IMR-90 (cell line): Measurements from ENCODE around the gene BLOC1S4.

Experiments used
- CHD1 ChIP-seq: IDR thresholded peaks from 2 replicates; pipeline ENCODE4 v1.6.1; 2012; ENCODE audit warnings: low read depth, low read length, improper control_type of control experiment
- CTCF ChIP-seq: conservative IDR thresholded peaks from 2 replicates; pipeline ENCODE4 v1.5.1; 2012; ENCODE audit warnings: mild to moderate bottlenecking, low read depth, low read length, improper control_type of control experiment
- MAFK ChIP-seq: IDR thresholded peaks from 2 replicates; pipeline ENCODE4 v1.6.1; 2012; ENCODE audit warnings: low read depth, low read length, improper control_type of control experiment
- POLR2A ChIP-seq: IDR thresholded peaks from 2 replicates; pipeline ENCODE4 v1.6.1; 2012; ENCODE audit warnings: mild to moderate bottlenecking, low read depth, low read length
- RAD21 ChIP-seq: IDR thresholded peaks from 2 replicates; pipeline ENCODE4 v1.6.1; 2012; ENCODE audit warnings: low read length, improper control_type of control experiment
- RCOR1 ChIP-seq: IDR thresholded peaks from 2 replicates; pipeline ENCODE4 v1.6.1; 2012; ENCODE audit warnings: mild to moderate bottlenecking, low read length, improper control_type of control experiment; ENCODE audit not compliant: insufficient replicate concordance
- USF2 ChIP-seq: fragments of 150-350 bp; IDR thresholded peaks from 2 replicates; pipeline ENCODE4 v1.6.1; 2017; ENCODE audit warnings: mild to moderate bottlenecking, antibody characterized with exemption, low read length, low read depth

- no peak for TF ChIP-seq USF2
- no peak for TF ChIP-seq CTCF
- no peak for TF ChIP-seq RCOR1
- TF ChIP-seq CHD1: no peak
- no peak for TF ChIP-seq POLR2A
- TF ChIP-seq RAD21: no peak
- TF ChIP-seq MAFK: no peak
Observed at GRCh38 chr4:6687947-6688878, 27.8 kb upstream of the BLOC1S4 start.
